Astrocyte (in vitro differentiated cells and primary cell): ENCODE results near the gene ZFPM1. TPM values are rescaled to one million over a fixed set of nuclear protein-coding genes. Genes with fewer than 3 reads are reported as not detected.
A peak's percentile ranks its signal among the peaks of the same experiment; 100 is the strongest.

Experiments
- DNase-seq: peaks from one replicate; pipeline ENCODE4 v3.0.0-alpha.2; 2010; ENCODE audit warnings: low read depth
- FAIRE-seq: peaks from 2 replicates; lab custom pipeline; 2011; peaks lifted over from hg19 to GRCh38; lab: Jason Lieb, UNC
- H2AFZ ChIP-seq: 2 replicates; pipeline ENCODE4 v1.6.0; 2012; ENCODE audit warnings: low read depth, low read length, inconsistent platforms
- H3K27ac ChIP-seq: 2 replicates; pipeline ENCODE4 v1.5.1; 2011; ENCODE audit warnings: low read depth, low read length, inconsistent platforms
- H3K27me3 ChIP-seq: 2 replicates; pipeline ENCODE4 v1.6.0; 2011; ENCODE audit warnings: low read length, inconsistent platforms; ENCODE audit not compliant: insufficient read depth
- H3K36me3 ChIP-seq: 2 replicates; pipeline ENCODE4 v1.5.1; 2011; ENCODE audit warnings: low read length, inconsistent platforms; ENCODE audit not compliant: insufficient read depth
- H3K4me1 ChIP-seq: 2 replicates; pipeline ENCODE4 v1.5.1; 2011; ENCODE audit warnings: low read length, inconsistent platforms; ENCODE audit not compliant: insufficient read depth
- H3K4me2 ChIP-seq: 2 replicates; pipeline ENCODE4 v1.6.0; 2012; ENCODE audit warnings: low read length, inconsistent platforms
- H3K4me3 ChIP-seq: 2 replicates; pipeline ENCODE4 v1.5.1; 2011; ENCODE audit warnings: low read depth, mild to moderate bottlenecking, low read length, inconsistent platforms; ENCODE audit not compliant: insufficient read depth
- H3K79me2 ChIP-seq: 2 replicates; pipeline ENCODE4 v1.6.0; 2012; ENCODE audit warnings: mild to moderate bottlenecking, low read length, inconsistent platforms; ENCODE audit not compliant: insufficient read depth
- H3K9ac ChIP-seq: 2 replicates; pipeline ENCODE4 v1.6.0; 2012; ENCODE audit warnings: mild to moderate bottlenecking, low read length, inconsistent platforms
- H3K9me3 ChIP-seq: 2 replicates; pipeline ENCODE4 v1.5.1; 2012; ENCODE audit warnings: low read depth, mild to moderate bottlenecking, low read length, inconsistent platforms; ENCODE audit not compliant: insufficient read depth
- H4K20me1 ChIP-seq: 2 replicates; pipeline ENCODE4 v1.6.0; 2012; ENCODE audit warnings: low read length, inconsistent platforms; ENCODE audit not compliant: insufficient read depth
- H3K27ac Mint-ChIP-seq: one replicate; pipeline ENCODE4 v1.8.0; 2021; ENCODE audit warnings: mild to moderate bottlenecking, mixed read lengths; ENCODE audit not compliant: unreplicated experiment
- H3K27me3 Mint-ChIP-seq: one replicate; pipeline ENCODE4 v1.8.0; 2021; ENCODE audit warnings: low read depth, mixed read lengths; ENCODE audit not compliant: unreplicated experiment
- H3K36me3 Mint-ChIP-seq: one replicate; pipeline ENCODE4 v1.8.0; 2021; ENCODE audit warnings: low read depth, mixed read lengths; ENCODE audit not compliant: unreplicated experiment
- H3K4me1 Mint-ChIP-seq: one replicate; pipeline ENCODE4 v1.8.0; 2021; ENCODE audit warnings: low read depth, mixed read lengths; ENCODE audit not compliant: unreplicated experiment
- H3K4me3 Mint-ChIP-seq: one replicate; pipeline ENCODE4 v1.8.0; 2021; ENCODE audit warnings: mild to moderate bottlenecking, moderate library complexity, mixed read lengths; ENCODE audit not compliant: unreplicated experiment
- H3K9me3 Mint-ChIP-seq: one replicate; pipeline ENCODE4 v1.8.0; 2021; ENCODE audit warnings: mild to moderate bottlenecking, mixed read lengths; ENCODE audit not compliant: unreplicated experiment
- EZH2 ChIP-seq: IDR thresholded peaks from 2 replicates; pipeline ENCODE4 v1.6.1; 2012; ENCODE audit warnings: mild to moderate bottlenecking, low read length, inconsistent platforms; ENCODE audit not compliant: insufficient read depth
- total RNA-seq: library from RNA; stranded (reverse); gene quantifications from 2 replicates; pipeline ENCODE4 v1.2.1, GENCODE V29; 2021
- TF ChIP-seq, protein P1 (sequence below): IDR thresholded peaks from 2 replicates; pipeline ENCODE4 v1.5.1; 2011; ENCODE audit warnings: low read depth, mild to moderate bottlenecking, inconsistent platforms, low read length, moderate library complexity; ENCODE audit not compliant: insufficient read depth

Gene ZFPM1
- total RNA-seq, 1 donor from 2014 or later: 8.6 TPM

DNA sequence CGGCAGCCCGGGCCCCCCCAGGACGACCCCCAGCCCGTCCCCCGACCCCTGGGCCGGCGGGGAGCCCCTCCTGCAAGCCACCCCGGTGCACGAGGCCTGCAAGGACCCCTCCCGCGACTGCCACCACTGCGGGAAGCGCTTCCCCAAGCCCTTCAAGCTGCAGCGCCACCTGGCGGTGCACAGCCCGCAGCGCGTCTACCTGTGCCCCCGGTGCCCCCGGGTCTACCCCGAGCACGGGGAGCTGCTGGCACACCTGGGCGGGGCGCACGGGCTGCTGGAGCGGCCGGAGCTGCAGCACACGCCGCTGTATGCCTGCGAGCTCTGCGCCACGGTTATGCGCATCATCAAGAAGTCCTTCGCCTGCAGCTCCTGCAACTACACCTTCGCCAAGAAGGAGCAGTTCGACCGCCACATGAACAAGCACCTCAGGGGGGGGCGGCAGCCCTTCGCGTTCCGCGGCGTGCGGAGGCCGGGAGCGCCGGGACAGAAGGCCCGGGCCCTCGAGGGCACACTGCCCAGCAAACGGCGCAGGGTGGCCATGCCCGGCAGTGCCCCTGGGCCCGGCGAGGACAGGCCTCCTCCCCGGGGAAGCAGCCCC lies 15.6 kb upstream of the ZFPM1 start:
- TF ChIP-seq, protein P1, sequence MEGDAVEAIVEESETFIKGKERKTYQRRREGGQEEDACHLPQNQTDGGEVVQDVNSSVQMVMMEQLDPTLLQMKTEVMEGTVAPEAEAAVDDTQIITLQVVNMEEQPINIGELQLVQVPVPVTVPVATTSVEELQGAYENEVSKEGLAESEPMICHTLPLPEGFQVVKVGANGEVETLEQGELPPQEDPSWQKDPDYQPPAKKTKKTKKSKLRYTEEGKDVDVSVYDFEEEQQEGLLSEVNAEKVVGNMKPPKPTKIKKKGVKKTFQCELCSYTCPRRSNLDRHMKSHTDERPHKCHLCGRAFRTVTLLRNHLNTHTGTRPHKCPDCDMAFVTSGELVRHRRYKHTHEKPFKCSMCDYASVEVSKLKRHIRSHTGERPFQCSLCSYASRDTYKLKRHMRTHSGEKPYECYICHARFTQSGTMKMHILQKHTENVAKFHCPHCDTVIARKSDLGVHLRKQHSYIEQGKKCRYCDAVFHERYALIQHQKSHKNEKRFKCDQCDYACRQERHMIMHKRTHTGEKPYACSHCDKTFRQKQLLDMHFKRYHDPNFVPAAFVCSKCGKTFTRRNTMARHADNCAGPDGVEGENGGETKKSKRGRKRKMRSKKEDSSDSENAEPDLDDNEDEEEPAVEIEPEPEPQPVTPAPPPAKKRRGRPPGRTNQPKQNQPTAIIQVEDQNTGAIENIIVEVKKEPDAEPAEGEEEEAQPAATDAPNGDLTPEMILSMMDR: peak; percentile 35
- TF ChIP-seq EZH2: no peak
- H3K4me3 Mint-ChIP-seq: no peak overlapping the region
- no peaks in the 10 kb centered on the region for H3K36me3 ChIP-seq
- no peak overlapping the region for H3K9ac ChIP-seq
- no peak for DNase-seq
- no peaks in the 10 kb centered on the region for H3K27me3 ChIP-seq
- H3K27me3 Mint-ChIP-seq: peaks cover 2% of the 10 kb centered on the region
- peaks cover 2% of the 10 kb centered on the region for H3K36me3 Mint-ChIP-seq
- H3K9me3 ChIP-seq: no peaks in the 10 kb centered on the region
- H3K4me1 ChIP-seq: no peaks in the 10 kb centered on the region
- H3K79me2 ChIP-seq: no peaks in the 10 kb centered on the region
- no peak overlapping the region for H3K27ac Mint-ChIP-seq
- no peak overlapping the region for H3K4me2 ChIP-seq
- no peak for FAIRE-seq
- H3K27ac ChIP-seq: no peak overlapping the region
- no peak overlapping the region for H2AFZ ChIP-seq
- H3K4me1 Mint-ChIP-seq: peaks cover 2% of the 10 kb centered on the region
- H3K9me3 Mint-ChIP-seq: no peaks in the 10 kb centered on the region
- H3K4me3 ChIP-seq: no peak overlapping the region
- H4K20me1 ChIP-seq: peaks cover 16% of the 10 kb centered on the region

DNA sequence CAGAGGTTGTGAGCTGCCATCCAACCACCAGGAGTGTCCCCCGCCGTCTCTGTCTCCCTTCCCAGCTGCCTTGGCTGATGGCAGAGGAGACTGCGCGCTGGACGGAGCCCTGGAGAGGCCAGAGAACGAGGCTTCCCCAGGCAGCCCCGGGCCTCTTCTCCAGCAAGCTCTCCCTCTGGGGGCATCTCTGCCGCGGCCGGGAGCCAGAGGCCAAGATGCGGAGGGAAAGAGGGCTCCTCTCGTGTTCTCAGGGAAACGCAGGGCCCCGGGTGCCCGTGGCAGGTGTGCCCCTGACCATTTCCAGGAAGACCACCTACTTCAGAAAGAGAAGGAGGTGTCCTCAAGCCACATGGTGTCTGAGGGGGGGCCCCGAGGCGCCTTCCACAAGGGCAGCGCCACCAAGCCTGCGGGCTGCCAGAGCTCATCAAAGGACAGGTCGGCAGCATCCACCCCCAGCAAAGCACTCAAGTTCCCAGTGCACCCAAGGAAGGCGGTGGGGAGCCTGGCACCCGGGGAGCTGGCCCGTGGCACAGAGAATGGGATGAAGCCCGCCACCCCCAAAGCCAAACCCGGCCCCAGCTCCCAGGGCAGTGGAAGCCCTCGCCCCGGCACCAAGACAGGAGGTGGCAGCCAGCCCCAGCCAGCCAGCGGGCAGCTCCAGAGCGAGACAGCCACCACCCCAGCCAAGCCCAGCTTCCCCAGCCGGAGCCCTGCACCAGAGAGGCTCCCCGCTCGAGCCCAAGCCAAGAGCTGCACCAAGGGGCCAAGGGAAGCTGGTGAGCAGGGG lies 14.8 kb upstream of the ZFPM1 start:
- H3K27ac Mint-ChIP-seq: no peak overlapping the region
- Histone ChIP-seq H3K27me3 (no peaks in the 10 kb centered on the region), H3K4me2 (no peak overlapping the region), H3K9me3 (no peaks in the 10 kb centered on the region), H3K4me1 (peaks cover 3% of the 10 kb centered on the region), H3K79me2 (no peaks in the 10 kb centered on the region), H3K36me3 (no peaks in the 10 kb centered on the region), H3K4me3 (no peak overlapping the region), H3K27ac (no peak overlapping the region), H2AFZ (no peak overlapping the region), H3K9ac (no peak overlapping the region), H4K20me1 (peaks cover 23% of the 10 kb centered on the region)
- H3K27me3 Mint-ChIP-seq: peaks cover 2% of the 10 kb centered on the region
- no peak for TF ChIP-seq EZH2
- TF ChIP-seq, protein P1: no peak
- no peak overlapping the region for H3K4me3 Mint-ChIP-seq
- H3K36me3 Mint-ChIP-seq: peaks cover 2% of the 10 kb centered on the region
- H3K4me1 Mint-ChIP-seq: peaks cover 2% of the 10 kb centered on the region
- no peak for DNase-seq
- no peak for FAIRE-seq
- H3K9me3 Mint-ChIP-seq: no peaks in the 10 kb centered on the region

DNA sequence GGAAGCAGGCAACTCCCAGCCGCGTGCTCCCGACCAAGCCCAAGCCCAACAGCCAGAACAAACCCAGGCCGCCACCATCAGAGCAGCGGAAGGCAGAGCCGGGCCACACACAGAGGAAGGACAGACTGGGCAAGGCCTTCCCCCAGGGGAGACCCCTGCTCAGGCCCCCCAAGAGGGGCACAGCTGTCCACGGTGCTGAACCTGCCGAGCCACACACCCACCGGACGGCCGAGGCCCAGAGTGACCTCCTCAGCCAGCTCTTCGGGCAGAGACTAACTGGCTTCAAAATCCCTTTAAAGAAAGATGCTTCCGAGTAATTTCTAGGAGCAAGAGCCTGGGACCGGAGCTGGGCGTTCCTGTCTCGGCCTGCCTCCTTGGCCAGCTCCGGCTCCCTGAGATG lies 14.1 kb upstream of the ZFPM1 start:
- no peak overlapping the region for H3K4me3 Mint-ChIP-seq
- H3K4me2 ChIP-seq: no peak overlapping the region
- no peak overlapping the region for H3K9ac ChIP-seq
- H3K27ac ChIP-seq: no peak overlapping the region
- H2AFZ ChIP-seq: no peak overlapping the region
- peak overlapping the region; percentile 75 for H3K27ac Mint-ChIP-seq
- H4K20me1 ChIP-seq: peaks cover 26% of the 10 kb centered on the region
- no peaks in the 10 kb centered on the region for H3K9me3 Mint-ChIP-seq
- H3K4me1 Mint-ChIP-seq: peaks cover 2% of the 10 kb centered on the region
- FAIRE-seq: no peak
- no peak for TF ChIP-seq EZH2
- TF ChIP-seq, protein P1: no peak
- H3K27me3 Mint-ChIP-seq: peaks cover 4% of the 10 kb centered on the region
- no peak overlapping the region for H3K4me3 ChIP-seq
- H3K9me3 ChIP-seq: no peaks in the 10 kb centered on the region
- no peak for DNase-seq
- no peaks in the 10 kb centered on the region for H3K79me2 ChIP-seq
- peaks cover 2% of the 10 kb centered on the region for H3K36me3 Mint-ChIP-seq
- H3K4me1 ChIP-seq: peaks cover 3% of the 10 kb centered on the region
- no peaks in the 10 kb centered on the region for H3K36me3 ChIP-seq
- no peaks in the 10 kb centered on the region for H3K27me3 ChIP-seq
